ENCODE results near the gene CYB561D2.

DNA sequence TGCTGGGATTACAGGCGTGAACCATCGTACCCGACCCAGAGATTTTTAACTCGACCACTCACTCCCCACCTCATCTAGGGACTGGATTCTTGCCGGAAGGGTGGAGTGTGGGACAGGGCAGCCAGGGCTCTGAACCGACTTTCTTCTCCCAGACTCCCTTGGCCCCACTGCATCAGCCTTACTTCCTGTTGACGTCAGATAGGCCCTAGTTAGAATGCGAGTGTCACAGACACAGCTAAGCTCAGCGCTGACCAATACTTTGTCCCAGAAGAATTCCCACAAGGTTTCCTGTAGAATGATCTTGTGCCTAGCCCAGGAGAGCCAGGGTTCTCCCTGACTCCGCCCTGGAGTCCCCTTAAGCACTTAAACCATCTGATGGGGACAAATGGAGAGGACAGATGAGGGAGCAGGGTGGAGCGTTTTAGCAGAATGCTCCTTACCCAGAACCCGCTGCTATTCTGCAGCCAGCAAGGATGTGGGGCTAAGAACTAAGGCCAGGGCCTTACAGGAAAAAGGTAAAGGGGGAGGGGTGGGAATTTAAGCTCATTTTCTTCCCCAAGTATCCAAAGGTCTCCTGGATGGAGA is 16.8 kb upstream of the CYB561D2 start:
- no peak for TF ChIP-seq EZH2 (IDR thresholded peaks at IDR 0.05)
- TF ChIP-seq, protein P1, sequence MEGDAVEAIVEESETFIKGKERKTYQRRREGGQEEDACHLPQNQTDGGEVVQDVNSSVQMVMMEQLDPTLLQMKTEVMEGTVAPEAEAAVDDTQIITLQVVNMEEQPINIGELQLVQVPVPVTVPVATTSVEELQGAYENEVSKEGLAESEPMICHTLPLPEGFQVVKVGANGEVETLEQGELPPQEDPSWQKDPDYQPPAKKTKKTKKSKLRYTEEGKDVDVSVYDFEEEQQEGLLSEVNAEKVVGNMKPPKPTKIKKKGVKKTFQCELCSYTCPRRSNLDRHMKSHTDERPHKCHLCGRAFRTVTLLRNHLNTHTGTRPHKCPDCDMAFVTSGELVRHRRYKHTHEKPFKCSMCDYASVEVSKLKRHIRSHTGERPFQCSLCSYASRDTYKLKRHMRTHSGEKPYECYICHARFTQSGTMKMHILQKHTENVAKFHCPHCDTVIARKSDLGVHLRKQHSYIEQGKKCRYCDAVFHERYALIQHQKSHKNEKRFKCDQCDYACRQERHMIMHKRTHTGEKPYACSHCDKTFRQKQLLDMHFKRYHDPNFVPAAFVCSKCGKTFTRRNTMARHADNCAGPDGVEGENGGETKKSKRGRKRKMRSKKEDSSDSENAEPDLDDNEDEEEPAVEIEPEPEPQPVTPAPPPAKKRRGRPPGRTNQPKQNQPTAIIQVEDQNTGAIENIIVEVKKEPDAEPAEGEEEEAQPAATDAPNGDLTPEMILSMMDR (IDR thresholded peaks at IDR 0.05), result no peak
